A549 (cell line): ENCODE results near the gene HASPIN.

Experiments used
- NR3C1 ChIP-seq: fragments of >200 bp; sonication (Bioruptor Twin); formaldehyde crosslinking; IDR thresholded peaks from 3 replicates; pipeline ENCODE4 v1.6.1; 2017
- POLR2A ChIP-seq: IDR thresholded peaks from 2 replicates; pipeline ENCODE4 v1.6.1; 2012; ENCODE audit warnings: mild to moderate bottlenecking, low read length

DNA sequence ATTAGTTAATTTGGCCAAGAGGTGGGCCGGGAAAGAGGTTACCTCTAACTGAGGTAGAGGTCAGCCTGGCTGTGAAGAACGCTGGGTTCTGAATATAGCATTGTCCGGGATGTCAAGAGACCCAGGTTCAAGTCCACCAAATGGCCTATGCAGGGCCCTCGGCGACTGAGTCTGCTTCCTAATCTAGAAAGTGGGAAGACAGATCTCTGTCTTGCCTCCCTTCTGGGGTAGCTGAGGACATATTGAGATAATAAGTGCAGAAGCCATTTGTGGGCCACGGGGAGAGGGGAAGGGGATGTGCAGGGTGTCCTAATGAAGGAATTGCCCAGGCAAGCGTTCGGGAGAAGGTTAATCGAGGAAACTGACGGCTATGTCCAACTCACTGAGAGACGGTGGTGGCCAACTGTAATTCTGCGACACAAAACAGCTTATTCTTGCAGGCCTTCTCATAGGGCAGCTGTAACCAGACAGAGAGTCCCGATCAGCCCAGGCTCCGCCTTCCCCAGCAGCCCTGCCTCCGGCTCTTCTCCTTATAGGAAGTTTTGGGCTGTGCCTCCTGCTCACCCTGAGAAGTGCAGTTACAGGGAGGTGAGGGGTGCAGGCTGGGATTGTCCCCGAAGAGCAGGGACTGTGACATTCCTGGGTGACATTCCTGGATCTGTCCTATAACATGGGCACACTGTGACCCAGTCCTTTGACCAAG lies 15.9 kb downstream of the HASPIN start:
- TF ChIP-seq POLR2A, result no peak
- TF ChIP-seq NR3C1, result no peak
